NCI-H82 (cell line): ENCODE results near the gene HTT.

Experiments used
- DNase-seq: peaks from one replicate; lab custom pipeline; 2025; lab: John Stamatoyannopoulos, UW

The HTT gene

DNA sequence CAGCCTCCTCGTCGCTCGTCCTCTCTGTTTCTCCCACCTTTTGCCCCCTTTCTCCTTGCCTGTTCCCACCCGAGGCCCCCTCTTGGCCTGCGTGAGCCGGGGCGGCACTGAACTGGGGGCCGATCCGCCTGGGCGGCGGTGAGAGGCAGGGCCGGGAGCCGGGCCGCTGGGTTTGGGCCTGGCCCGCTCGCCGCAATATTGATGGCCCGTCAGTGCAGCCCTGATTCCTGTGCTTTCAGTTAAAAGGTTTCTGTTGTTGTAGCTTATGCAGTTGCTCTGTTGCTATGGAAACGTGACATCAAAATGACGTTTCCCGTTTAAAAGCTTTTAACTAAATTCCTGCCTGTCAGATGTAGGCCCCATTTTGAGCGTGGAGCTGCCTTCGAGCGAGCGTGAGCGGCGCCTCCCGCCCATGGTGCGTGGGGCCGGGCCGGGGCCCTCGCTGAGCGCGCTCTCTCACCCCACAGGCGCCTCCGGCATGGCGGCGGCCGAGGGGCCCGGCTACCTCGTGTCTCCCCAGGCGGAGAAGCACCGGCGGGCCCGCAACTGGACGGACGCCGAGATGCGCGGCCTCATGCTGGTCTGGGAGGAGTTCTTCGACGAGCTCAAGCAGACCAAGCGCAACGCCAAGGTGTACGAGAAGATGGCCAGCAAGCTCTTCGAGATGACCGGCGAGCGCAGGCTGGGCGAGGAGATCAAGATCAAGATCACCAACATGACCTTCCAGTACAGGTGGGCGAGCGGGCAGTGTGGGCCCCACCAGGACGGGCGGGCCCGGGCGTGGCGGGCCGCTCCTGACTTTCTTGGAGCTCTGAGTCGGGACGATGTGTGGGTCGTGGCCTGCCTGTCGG lies 174.6 kb downstream of the HTT start, which contains the start of gene MSANTD1:
MSANTD1 (plus strand) TSS at position 349 of the 851 bp plus-strand sequence; CDS start at position 413, 64 bp downstream.
- no peak for DNase-seq

DNA sequence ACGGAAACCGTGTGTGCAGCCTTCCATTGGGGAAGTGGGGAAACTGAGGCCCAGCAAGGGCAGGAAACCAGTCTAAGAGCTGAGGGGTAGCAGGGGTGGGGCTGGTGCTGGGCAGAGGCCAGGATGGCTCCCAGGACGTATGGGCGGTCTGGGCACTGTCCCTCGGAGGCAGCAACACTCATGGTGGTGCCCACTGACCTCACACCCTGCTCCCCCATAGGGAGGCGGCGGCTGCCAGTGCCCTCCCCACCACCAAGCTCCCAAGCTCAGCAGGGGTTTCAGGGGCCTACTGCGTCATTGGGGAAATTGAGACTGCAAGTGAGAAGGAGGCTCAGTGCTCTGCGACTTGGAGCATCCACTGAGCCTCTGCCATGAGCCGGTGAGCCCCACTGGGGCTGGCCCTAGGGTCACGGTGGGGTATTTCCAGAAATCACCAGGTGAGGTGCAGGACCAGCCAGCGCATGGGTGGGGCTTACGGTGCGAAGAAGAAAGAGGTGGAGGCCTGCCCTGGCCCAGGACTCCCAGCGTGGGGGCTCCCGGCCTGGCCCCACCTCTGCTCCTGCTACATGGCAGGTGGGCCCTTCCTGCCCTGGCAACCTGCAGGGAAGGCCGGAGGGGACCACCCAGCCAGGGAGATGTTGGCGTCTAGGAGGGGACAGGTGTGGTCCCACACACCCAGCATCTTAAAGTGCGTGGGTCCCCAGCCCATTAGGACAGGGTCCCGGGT lies 175.4 kb downstream of the HTT start:
- no peak for DNase-seq

DNA sequence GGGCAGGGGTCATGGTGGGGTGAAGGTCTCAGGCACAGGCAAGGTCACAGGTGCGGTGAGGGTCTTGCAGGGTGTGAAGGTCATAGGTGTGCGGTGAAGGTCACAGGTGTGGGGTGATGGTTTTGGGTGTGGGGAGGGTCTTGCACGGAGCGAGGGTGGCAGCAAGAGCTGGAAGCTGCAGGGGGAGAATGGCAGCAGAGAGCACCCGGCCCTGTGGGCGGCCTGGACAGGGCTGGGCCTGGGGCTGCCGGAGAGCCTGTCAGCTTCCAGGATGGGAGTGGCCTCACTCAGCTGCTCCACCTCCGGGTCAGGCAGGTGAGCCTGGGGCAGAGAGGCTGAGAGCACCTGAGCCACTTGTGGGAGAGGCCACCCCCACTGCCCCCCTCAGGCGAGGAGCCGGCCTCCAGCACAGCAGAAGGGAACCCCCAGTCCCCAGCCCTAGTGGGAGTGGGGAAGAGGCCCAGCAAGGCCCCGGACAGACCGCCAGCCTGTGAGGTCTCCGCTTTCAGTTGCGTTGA lies 176.0 kb downstream of the HTT start:
- DNase-seq: no peak

DNA sequence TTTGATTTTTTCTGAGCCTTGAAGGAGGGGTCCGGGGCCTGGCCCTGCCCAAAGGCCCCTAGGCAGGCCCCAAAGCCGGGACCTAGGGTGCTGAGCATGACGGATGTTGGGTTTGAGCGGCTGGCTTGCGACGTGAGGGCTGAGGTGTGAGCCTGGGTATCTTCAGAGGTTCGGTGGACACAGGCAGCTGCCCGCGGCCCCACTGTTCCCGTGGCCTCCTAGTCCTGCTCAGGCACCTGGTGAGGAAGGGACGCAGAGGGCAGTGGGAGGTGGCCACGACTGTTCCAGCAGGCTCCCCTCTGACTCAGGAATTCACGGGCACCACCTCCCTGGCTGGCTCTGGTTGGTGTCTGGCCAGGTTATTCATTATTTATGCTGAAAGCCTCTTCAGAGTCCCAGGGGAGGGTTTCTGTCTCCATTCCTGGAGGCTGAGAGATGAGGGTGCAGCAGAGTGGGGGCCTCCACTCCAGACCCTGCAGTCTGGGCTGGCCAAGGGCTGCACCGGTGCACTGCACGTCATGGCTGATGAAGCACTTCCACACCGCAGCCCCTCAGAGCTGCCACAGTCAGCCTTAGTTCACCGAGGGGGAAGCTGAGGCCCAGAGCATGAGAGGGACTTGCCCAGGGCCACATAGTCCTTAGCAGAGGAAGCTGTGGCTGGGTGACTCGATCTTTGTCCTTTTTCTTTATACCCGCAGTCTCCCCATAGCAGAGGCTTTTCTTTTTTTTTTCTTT lies 176.6 kb downstream of the HTT start:
- no peak for DNase-seq

DNA sequence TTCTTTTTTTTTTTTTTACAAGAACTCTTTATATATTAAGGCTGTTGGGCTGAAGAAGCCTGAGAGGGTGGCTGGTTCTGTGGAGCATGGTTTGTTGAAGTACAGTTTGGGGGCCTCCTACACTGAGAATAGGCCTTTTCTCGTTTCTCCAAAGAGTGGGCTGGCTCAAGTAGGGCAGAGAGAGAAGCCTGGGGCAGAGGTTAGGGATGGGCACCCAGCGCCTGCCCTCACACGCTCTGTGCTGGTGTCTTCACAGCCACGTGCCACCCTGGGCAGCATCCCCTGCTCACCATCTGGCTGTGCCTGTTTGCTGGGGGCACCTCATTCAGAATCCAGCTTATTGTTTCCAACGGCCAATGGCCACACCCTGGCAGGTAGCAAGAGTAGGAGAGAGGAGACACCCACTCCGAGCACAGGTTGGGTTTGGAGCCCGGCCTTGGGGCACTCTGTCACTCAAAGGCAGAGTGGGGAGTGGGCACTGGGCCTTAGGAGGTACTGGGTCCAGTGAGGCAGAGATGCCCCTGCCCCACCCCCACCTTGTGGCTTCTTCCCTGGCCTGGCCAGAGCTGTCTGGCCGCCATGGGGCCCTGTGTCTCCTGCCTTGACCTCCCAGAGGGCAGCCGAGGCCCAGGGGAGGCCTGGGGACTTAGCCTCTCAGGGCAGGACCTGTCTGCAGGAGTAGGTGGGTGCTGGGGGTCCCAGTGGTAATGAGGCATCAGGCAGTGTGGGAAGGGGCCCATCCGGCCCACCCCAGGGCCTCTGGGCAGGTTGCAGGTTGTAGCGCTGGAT lies 177.4 kb downstream of the HTT start:
- no peak for DNase-seq

DNA sequence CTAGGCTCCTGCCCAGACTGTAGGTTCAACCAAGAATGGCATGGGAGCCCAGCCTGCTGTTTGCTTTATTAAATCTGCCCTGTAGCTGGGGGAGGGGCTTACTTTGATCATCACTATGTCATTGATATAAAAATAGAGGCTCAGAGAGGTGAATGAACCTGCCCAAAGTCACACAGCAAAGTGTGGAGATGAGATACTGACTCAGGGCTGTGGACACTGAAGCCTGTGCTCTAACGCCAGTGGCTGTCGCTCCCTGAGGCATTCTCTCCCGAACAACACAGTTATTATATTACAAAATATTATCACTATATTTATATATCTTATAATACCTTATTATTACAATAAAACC lies 178.0 kb downstream of the HTT start:
- no peak for DNase-seq

DNA sequence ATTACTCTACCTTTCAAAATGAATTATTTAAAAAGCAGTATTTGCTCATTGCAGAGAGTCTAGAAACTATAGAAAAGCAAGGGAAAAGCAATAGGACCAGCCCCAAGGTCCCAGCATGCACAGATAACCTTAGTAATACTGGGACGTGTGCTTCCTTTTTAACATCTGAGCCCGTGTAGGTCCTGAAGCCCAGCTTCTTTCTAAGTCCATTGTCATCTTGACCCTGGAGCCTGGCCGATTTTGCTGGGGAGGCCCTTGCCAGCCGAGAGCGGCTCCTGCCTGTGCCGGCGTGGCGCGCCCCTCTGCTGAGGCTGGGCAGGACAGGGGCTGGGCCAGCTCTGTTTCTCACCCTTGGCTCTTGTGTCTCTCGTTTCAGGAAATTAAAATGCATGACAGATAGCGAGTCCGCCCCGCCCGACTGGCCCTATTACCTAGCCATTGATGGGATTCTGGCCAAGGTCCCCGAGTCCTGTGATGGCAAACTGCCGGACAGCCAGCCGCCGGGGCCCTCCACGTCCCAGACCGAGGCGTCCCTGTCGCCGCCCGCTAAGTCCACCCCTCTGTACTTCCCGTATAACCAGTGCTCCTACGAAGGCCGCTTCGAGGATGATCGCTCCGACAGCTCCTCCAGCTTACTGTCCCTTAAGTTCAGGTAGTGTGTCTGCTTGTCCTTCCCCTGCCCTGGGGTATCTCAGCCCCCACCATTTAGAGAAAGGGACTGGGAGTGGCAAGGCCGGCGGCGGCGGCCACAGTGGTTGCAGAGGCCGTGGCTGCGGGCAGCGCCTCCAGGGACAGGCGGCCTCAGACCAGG lies 178.6 kb downstream of the HTT start:
- no peak for DNase-seq

DNA sequence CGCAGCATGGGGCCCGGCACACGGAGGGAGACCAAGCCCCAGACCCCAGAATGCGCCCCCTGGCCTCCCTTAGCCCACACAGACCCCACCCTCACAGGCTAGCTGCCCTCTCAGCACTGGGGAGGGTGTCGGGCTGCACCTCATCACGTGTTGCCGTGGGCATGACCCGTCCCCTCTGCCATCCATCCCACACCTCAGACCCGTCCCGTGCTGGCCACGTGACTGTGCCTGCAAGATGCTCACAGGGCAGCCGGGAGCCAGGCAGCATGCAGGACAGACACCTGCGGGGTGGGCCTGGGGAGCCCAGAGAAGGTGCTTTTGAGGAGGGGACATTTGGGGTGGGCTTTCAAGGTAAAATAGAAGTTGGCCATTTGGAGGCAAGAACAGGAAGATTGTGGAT lies 179.3 kb downstream of the HTT start:
- no peak for DNase-seq

DNA sequence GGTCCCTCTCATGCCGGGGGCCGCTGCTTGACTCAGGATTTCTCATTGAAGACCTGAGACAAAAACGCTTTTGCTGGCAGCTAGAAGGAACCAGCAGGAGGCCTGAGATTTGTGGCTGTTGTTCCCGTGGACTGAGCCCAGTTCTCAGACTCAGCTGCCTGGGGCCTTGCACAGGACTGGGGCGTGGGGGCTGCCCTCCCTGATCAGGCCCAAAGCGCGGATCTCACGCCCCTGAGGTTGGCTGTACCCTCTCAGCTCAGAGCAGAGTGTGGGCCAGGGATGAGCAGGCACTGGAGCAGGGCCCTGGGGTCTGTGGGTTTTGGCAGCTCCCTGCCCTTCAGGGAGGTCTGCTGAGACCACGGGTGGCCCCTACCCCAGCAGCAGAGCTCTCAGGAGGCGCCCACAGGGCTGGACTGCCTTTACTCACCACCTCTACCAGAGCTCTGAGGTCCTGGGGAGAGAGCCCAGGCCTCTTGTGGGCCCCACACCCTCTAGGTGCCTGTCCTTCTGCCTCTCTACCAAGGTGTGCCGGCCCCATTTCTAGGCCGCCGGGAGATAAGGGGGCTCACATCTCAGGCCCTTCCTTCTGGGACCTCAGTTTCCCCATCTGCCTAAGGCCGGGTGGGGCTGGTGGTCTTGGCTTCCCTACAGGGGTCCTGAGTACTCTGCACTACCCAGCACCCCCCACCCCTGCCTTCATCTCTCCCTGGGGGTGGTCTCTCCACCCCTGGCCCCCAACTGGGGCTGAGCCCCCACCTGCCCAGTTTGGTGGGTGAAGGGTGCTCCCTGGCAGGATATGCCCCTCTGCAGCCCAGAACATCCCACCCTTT lies 180.0 kb downstream of the HTT start:
- no peak for DNase-seq

DNA sequence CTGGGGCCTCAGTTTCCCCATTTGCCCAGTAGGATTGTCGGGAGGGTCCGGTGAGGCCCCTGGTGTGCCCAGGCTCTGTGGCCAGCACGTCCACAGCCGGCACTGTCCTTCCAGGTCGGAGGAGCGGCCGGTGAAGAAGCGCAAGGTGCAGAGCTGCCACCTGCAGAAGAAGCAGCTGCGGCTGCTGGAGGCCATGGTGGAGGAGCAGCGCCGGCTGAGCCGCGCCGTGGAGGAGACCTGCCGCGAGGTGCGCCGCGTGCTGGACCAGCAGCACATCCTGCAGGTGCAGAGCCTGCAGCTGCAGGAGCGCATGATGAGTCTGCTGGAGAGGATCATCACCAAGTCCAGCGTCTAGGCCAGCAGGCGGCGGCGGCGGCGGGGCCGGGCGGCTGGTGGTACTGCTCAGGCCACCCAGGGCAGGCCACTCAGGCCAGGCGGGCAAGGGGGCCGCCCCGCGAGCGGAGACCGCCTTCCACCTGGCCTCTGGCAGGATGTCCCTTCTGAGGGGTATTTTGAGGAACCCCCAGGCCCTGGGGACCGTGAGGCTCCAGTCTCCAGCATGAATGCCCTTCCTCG lies 181.2 kb downstream of the HTT start:
- DNase-seq: no peak

DNA sequence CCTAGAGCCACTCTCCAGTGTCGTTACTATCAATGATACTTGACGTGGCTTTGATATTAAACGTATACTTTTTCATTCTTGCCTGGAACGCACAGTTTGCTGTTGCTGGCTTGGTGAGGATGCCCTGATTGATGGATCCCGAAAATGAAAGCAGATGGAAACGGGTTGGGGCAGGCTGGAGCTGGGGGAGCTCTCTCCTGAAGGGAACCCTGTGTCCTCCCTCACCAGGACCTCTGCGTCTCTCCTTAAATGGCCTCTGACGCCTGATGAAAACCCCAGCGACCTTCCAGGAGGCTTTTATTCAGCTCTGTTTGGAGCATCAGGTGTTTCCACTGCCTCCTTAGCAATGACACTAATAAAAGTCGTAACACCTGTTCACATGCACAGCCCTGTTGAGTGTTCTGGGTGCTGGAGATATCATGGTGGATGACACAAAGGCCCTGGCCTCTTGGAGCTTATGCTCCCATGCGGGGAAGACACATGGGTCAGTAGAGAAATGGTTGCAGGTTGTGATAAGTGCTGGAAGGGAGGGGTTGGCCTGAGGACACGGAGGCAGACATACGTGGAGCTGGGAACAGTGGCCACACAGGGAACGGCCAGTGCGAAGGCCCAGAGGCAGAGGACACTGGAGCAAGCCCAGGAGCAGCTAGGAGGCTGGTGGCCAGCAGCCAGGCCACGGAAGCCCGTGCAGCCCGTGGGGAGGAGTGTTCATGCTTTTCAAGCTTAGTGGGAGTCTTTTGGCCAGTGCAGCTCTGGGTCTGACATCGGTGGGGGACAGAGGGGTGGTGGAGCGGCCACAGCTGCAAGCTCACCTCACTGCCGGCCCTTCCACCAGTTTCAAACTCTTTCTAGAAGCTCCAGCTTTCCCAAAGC lies 182.0 kb downstream of the HTT start:
- DNase-seq: no peak

DNA sequence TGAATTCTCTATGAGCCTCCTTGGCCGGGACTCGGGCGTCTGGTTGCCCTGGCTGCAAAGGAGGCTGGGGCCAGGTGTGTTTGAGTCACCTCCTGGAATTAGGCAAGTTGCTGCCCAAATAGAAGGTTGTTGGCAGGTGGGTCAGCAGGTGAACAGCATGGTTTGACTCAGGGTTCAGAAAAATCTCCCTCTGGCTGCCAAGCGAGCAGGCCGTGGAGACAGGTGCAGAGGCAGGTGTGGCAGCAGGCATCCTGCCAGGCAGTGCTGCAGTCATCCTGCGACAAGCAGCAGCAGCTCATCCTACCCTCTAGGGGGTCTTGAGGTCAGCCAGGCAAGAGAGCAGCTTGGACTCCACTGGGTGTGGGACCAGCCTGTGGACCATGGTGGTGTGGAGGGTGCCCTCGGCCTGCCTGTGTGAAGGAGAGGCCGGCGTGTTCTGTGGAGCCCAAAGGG lies 182.6 kb downstream of the HTT start:
- DNase-seq: no peak

DNA sequence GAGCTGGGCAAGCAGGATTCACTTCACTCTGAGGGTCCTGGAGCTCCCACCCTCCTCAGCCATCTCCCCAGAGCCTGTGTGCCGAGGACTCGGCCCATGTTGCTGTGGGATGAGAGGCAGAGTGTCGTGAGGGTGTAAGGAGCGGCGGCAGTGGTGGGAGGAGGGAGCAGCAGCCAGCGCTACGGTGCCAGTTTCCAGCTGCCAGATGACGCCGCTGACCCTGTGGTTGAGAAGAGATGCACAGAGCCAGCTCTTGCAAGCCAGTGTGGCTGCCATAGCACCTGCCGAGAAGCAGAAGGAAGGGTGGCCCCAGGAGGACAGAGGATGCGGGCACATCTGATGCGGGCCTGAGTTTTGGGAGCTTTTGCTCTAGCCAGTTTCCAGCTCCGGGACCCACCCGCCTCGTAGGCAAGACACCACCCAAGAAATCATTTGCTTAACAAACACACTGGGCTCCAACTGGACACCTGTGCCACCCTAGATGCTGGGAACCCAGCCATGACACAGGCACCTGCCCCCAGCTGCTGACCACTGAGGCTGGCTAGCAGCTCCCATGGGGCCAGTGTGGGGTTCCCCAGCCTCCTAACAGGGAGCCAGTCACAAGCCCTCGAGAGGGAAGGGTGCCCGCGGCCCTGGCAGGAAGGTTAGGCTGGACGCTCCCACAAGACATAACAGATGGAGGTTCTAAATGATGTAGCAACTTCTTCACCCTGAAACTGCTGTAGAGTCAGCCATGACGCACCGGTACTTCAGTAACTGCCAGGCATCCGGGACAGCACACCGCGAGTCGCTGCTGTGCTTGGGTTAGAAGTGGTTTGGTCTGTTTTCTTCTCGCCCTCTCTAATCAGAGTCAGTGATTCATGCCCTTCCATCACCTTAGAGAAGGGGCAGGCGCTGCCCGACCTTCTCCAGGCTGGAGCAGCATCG lies 183.3 kb downstream of the HTT start:
- DNase-seq: no peak

DNA sequence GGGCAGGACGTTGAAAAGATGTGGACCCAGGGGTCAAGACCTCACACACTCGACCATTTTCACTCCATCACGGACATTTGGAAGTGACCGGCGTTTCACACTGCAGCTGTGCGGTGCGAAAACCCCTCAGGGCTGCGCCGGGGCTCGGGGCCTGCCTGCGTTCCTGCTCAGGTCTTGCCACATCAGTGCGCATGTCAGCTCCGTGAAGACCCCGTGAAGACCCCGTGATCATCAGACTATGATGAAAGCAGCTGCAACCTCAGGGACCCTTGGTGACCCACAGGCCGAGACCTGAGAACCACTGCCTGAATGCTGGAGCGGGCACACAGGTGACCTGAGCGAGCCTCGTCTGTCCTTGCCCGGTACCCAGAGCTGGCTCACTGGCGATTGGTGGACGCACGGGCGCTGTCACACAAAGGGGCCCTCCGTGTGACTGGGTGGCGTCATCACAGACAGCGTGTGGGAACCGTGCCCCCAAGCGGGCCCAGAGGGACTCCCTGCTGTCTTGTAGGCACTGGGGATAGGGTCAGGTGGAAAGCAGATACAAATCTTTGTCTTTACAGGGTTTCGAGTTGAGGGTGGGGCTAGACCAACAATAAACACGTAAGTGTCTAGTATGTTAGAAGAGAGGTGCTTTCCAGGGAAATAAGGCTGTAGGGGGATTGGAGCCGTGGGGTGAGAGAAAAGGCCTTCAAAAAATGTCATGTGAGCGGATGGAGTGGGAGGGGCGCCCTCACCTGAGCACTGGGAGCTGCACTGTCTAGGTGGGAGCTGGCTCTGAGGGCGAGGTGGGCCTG lies 187.1 kb downstream of the HTT start:
- no peak for DNase-seq

DNA sequence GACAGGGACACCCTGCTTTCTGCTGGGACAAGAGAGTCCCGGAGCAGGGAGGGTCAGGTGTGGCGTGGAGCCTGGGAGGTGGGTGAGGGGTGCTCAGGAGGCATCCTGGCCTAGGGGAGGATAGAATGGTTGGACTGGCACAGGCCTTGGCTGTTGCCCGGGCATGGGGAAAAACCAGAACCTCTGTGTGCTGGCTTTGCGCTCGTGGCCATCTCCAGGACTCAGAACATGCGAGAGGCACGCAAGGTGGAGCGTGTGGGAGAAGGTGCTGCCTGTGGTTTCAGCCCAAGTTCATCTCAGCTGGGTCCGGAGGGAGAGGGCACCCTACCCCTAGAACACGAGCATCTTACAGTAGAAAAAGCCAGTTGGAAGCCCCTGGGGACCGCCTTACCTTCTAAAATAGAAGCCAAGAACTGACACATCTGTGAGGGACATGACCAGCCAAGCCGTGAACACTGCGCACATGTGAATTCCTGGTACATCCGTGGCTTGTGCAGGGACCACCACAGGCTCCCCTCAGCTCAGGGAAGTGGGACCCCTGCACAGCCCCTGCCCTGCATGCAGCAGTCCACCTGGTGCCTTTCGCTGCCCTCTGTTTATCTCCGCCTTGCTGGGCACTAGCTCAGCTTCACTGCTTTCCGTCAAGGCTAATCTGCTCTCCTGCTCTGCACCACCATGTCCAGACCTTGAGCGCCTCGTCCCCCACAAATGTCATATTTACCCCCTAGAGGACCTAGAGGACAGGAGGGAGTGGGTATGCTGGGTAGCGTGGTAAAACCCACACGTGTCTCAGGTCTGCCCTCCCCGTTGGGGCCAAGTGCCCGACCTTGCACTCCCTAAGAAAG lies 187.9 kb downstream of the HTT start:
- DNase-seq: no peak
